HepG2 (cell line): ENCODE results near the gene CRYZL1. TPM values are rescaled to one million over a fixed set of nuclear protein-coding genes. Genes with fewer than 3 reads are reported as not detected.

Source experiments
- CSRNP1 ChIP-seq: sonication (generic); formaldehyde crosslinking; IDR thresholded peaks from 2 replicates; pipeline ENCODE4 v1.8.1; 2023; ENCODE audit warnings: mild to moderate bottlenecking, missing genetic modification reagents
- FOXK2 ChIP-seq: fragments of 450-650 bp; IDR thresholded peaks from 2 replicates; pipeline ENCODE4 v1.6.1; 2016
- GTF2F1 ChIP-seq: fragments of 150-350 bp; IDR thresholded peaks from 2 replicates; pipeline ENCODE4 v1.6.1; 2014; ENCODE audit warnings: low read length
- HIVEP1 ChIP-seq: sonication (generic); formaldehyde crosslinking; IDR thresholded peaks from 2 replicates; pipeline ENCODE4 v1.4.0; 2020; ENCODE audit warnings: mild to moderate bottlenecking, missing genetic modification reagents
- KLF13 ChIP-seq: sonication (generic); formaldehyde crosslinking; IDR thresholded peaks from 2 replicates; pipeline ENCODE4 v1.4.0; 2020; ENCODE audit warnings: mild to moderate bottlenecking, missing genetic modification reagents
- NR2C2 ChIP-seq: sonication (generic); formaldehyde crosslinking; IDR thresholded peaks from 2 replicates; pipeline ENCODE4 v1.4.0; 2020; ENCODE audit warnings: missing genetic modification reagents, mild to moderate bottlenecking, moderate library complexity, borderline replicate concordance
- SIN3A ChIP-seq: IDR thresholded peaks from 2 replicates; pipeline ENCODE4 v1.6.1; 2011; ENCODE audit warnings: low read depth, mild to moderate bottlenecking, control low read depth, low read length, borderline replicate concordance
- SIX1 ChIP-seq: sonication (generic); formaldehyde crosslinking; IDR thresholded peaks from 2 replicates; pipeline ENCODE4 v1.4.0; 2020; ENCODE audit warnings: missing genetic modification reagents, borderline replicate concordance
- ZBTB21 ChIP-seq: sonication (generic); formaldehyde crosslinking; IDR thresholded peaks from 2 replicates; pipeline ENCODE4 v1.4.0; 2020; ENCODE audit warnings: missing genetic modification reagents
- ZBTB37 ChIP-seq: sonication (generic); formaldehyde crosslinking; IDR thresholded peaks from 2 replicates; pipeline ENCODE4 v1.4.0; 2020; ENCODE audit warnings: mild to moderate bottlenecking, missing genetic modification reagents
- ZBTB8A ChIP-seq: sonication (generic); formaldehyde crosslinking; IDR thresholded peaks from 2 replicates; pipeline ENCODE4 v1.4.0; 2020; ENCODE audit warnings: mild to moderate bottlenecking, low read depth, missing genetic modification reagents, borderline replicate concordance
- ZMYM3 ChIP-seq: sonication (generic); formaldehyde crosslinking; IDR thresholded peaks from 2 replicates; pipeline ENCODE4 v1.5.1; 2020; ENCODE audit warnings: mild to moderate bottlenecking, missing genetic modification reagents
- ZNF441 ChIP-seq: sonication (generic); formaldehyde crosslinking; IDR thresholded peaks from 2 replicates; pipeline ENCODE4 v1.7.0; 2021; ENCODE audit warnings: missing genetic modification reagents, borderline replicate concordance
- ZNF556 ChIP-seq: sonication (generic); formaldehyde crosslinking; IDR thresholded peaks from 2 replicates; pipeline ENCODE4 v1.4.0; 2020; ENCODE audit warnings: mild to moderate bottlenecking, missing genetic modification reagents, borderline replicate concordance
- ZNF558 ChIP-seq: sonication (generic); formaldehyde crosslinking; IDR thresholded peaks from 2 replicates; pipeline ENCODE4 v1.9.0; 2022; ENCODE audit warnings: mild to moderate bottlenecking, missing genetic modification reagents, borderline replicate concordance
- ZNF577 ChIP-seq: sonication (generic); formaldehyde crosslinking; IDR thresholded peaks from 2 replicates; pipeline ENCODE4 v1.4.0; 2020; ENCODE audit warnings: mild to moderate bottlenecking, low read depth, missing genetic modification reagents, borderline replicate concordance
- ZNF703 ChIP-seq: sonication (generic); formaldehyde crosslinking; IDR thresholded peaks from 2 replicates; pipeline ENCODE4 v1.5.1; 2020; ENCODE audit warnings: missing genetic modification reagents, mild to moderate bottlenecking, moderate library complexity, borderline replicate concordance
- ZNF782 ChIP-seq: sonication (generic); formaldehyde crosslinking; IDR thresholded peaks from 2 replicates; pipeline ENCODE4 v1.4.0; 2020; ENCODE audit warnings: missing genetic modification reagents, mild to moderate bottlenecking, borderline replicate concordance
- ZNF883 ChIP-seq: sonication (generic); formaldehyde crosslinking; IDR thresholded peaks from 2 replicates; pipeline ENCODE4 v1.5.1; 2020; ENCODE audit warnings: mild to moderate bottlenecking, missing genetic modification reagents; ENCODE audit errors: not compliant biosample characterization
- polyA plus RNA-seq, 8 experiments: library from polyadenylated mRNA; depleted of rRNA in 3 of 8; stranded (reverse) in 7 of 8; unstranded in 1 of 8; fragments of >200 nt; fragmentation: Illumina TruSeq in 4 of 8; extraction: Trizol in 4 of 8; gene quantifications; 2 replicates each; pipeline versions ENCODE4 v1.2.1 to v1.2.3, GENCODE V29; 2011 to 2016; ENCODE audit warnings: low read depth in 4 of 8, missing spikeins in 1 of 8, mixed read lengths in 1 of 8; ENCODE audit not compliant: insufficient read depth in 1 of 8
- total RNA-seq, 5 experiments: library from RNA; depleted of rRNA; stranded (reverse); fragments of >200 nt; fragmentation: Illumina TruSeq; extraction: Trizol; gene quantifications; 2 replicates each; pipeline ENCODE4 v1.2.3, GENCODE V29; 2016; ENCODE audit warnings: low read depth in 1 of 5
- TF ChIP-seq, protein P1 (sequence below): sonication (generic); formaldehyde crosslinking; IDR thresholded peaks from 2 replicates; pipeline ENCODE4 v1.4.0; 2020; ENCODE audit warnings: mild to moderate bottlenecking, missing genetic modification reagents
- TF ChIP-seq, protein P2 (sequence below): sonication (generic); formaldehyde crosslinking; IDR thresholded peaks from 2 replicates; pipeline ENCODE4 v1.5.0; 2020; ENCODE audit warnings: missing genetic modification reagents
- TF ChIP-seq, protein P3 (sequence below): sonication (generic); formaldehyde crosslinking; conservative IDR thresholded peaks from 2 replicates; pipeline ENCODE4 v1.4.0; 2020; ENCODE audit warnings: missing genetic modification reagents

The CRYZL1 gene
- total and polyA plus RNA-seq, 2 of the 13 experiments (the other 11 are each of a cell fraction or from before 2014, with no cell fraction given), result 20.3 to 27.7 TPM

DNA sequence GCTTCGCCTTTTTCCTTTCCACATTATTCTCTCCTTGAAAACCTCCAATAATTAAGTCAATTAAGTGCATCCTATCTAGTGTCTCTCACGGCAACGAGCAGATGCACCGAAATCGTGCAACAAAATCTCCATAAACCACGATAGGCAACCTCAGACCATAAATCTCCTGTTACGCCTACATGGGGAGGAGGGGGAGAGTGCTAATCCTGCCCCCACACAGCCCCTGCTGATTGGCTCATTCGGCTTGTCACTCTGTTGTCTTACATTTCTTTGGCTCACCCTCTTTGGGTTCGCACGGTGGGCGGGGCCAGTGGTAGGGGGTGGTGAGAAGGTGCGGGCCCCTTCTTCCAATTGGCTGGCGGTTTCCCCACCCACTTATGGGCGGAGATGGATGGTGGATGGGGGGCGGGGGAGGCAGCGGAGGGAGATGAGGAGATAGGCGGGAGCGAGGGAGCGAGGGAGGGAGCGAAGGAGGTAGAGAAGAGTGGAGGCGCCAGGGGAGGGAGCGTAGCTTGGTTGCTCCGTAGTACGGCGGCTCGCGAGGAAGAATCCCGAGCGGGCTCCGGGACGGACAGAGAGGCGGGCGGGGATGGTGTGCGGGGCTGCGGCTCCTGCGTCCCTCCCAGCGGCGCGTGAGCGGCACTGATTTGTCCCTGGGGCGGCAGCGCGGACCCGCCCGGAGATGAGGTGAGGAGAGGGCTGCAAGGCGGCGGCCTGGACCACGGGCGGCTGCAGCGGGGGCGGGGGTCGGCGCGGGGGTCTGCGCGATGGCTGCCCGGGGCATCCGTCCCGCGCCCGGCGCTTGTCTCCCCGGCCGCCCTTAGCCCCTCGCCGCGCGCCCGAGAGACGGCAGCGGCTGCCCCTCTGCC is 720 bp upstream of the CRYZL1 start, which contains the start of gene ITSN1 (continued):
- TF ChIP-seq ZNF782 (no peak), KLF13 (CRISPR knock-in tag) (no peak), ZBTB21 (no peak), ZNF883 (CRISPR knock-in tag) (no peak), SIX1 (CRISPR knock-in tag) (no peak), SIN3A (0 out of 2 replicates have a peak, but pooled peaks have one; percentile 3), ZNF441 (CRISPR knock-in tag) (no peak), ZBTB37 (CRISPR knock-in tag) (no peak), ZBTB8A (CRISPR knock-in tag) (no peak), ZMYM3 (CRISPR knock-in tag) (0 out of 2 replicates have a peak, but pooled peaks have one; percentile 10), HIVEP1 (no peak), ZNF703 (CRISPR knock-in tag) (no peak), ZNF558 (CRISPR knock-in tag) (no peak), CSRNP1 (CRISPR knock-in tag) (0 out of 2 replicates have a peak, but pooled peaks have one; percentile 17), ZNF577 (no peak), GTF2F1 (no peak), FOXK2 (no peak), NR2C2 (CRISPR knock-in tag) (no peak), ZNF556 (CRISPR knock-in tag) (no peak)
- TF ChIP-seq, protein P1, sequence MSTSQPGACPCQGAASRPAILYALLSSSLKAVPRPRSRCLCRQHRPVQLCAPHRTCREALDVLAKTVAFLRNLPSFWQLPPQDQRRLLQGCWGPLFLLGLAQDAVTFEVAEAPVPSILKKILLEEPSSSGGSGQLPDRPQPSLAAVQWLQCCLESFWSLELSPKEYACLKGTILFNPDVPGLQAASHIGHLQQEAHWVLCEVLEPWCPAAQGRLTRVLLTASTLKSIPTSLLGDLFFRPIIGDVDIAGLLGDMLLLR, result no peak
- TF ChIP-seq, protein P2, sequence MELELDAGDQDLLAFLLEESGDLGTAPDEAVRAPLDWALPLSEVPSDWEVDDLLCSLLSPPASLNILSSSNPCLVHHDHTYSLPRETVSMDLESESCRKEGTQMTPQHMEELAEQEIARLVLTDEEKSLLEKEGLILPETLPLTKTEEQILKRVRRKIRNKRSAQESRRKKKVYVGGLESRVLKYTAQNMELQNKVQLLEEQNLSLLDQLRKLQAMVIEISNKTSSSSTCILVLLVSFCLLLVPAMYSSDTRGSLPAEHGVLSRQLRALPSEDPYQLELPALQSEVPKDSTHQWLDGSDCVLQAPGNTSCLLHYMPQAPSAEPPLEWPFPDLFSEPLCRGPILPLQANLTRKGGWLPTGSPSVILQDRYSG, result no peak
- TF ChIP-seq, protein P3, sequence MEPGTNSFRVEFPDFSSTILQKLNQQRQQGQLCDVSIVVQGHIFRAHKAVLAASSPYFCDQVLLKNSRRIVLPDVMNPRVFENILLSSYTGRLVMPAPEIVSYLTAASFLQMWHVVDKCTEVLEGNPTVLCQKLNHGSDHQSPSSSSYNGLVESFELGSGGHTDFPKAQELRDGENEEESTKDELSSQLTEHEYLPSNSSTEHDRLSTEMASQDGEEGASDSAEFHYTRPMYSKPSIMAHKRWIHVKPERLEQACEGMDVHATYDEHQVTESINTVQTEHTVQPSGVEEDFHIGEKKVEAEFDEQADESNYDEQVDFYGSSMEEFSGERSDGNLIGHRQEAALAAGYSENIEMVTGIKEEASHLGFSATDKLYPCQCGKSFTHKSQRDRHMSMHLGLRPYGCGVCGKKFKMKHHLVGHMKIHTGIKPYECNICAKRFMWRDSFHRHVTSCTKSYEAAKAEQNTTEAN (CRISPR knock-in tag), result peak; percentile 21; the same call in 1 of the 2 replicates
